A172 (cell line): ENCODE measurements around the gene CCDC85A. TPM values are rescaled to one million over a fixed set of nuclear protein-coding genes. Genes with fewer than 3 reads are reported as not detected.

Source experiments
- DNase-seq: peaks from one replicate; pipeline ENCODE4 v3.0.0-alpha.2; 2015; ENCODE audit warnings: low spot score
- total RNA-seq: library from RNA; depleted of rRNA; stranded (reverse); fragments of >200 nt; shearing (Covaris generic); gene quantifications from 2 replicates; pipeline ENCODE4 v1.2.3, GENCODE V29; 2014

CCDC85A gene
- total RNA-seq, 1 experiment from 2014 or later = 13.1 TPM

DNA sequence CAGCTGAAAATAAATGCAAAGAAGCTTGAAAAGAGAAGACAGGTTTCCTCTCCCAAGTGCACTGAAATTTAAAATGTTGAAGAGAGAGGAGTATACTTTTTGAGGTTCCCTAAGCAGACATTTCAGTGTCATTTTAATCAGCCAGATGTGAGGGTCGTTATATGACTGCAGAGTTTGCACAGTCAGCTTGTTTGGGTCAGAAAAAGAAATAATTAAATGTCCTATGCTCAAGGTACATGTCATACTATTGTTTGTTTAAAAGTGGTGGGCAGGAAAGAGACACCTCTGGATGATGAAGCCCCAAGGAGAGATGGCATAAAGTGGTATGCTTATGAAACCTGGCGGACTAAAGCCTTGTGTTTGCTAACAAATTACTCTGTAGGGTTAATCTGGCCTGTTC lies 55.2 kb downstream of the CCDC85A start:
- no peak for DNase-seq

DNA sequence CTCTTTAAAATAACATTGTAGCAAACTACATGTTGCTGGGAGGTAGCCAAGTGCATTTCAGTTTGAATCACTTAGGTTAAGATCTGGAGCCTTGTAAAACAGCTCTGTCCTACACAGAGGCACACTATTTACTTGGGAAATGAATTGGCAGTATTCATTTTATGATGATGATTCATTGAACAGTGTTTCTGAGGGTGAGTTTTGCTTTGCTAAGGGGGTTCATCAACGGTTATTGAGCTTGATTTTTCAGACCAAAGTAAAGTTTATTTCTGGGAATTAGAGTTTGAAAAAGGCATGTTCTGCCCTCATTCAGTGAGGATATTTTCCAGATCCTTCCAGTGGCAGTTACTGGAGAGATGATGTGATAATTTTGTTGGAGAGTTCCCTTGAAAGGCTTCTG lies 55.6 kb downstream of the CCDC85A start:
- peak; percentile 37 for DNase-seq

DNA sequence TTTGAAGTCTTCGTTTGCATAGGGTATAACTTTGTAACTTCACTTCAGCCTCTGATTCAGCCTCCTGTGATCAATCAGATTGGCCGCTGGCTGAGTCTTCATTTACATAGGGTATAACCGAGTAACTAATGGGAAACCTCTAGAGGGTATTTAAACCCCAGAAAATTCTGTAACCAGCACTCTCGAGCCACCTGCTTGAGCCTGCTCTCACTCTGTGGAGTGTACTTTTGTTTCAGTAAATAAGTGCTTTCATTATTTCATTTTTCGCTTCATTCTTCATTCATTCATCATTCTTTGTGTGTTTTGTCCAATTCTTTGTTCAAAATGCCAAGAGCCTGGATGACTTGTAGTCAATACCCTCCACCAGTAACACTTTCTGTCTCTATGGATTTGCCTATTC lies 56.4 kb downstream of the CCDC85A start:
- DNase-seq = no peak

DNA sequence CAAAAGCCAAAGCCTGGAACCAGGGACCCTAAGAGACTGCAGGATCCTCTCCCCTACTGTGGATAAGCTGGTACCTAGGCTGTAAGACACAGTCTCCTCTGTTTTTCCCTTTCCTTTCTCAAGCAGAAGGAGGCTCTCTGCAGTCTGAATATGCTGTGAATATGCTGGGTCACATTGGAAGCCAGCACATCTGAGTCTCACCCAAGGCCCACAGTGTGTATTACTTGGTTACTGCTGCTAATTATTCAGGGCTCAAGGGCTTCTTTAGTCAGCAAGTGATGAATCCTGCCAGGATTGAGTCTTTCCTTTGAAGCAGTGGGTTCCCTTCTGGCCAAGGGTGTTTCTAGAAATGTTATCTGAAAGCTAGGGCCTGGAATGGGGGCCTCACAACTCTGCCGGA lies 60.7 kb downstream of the CCDC85A start:
- no peak for DNase-seq

DNA sequence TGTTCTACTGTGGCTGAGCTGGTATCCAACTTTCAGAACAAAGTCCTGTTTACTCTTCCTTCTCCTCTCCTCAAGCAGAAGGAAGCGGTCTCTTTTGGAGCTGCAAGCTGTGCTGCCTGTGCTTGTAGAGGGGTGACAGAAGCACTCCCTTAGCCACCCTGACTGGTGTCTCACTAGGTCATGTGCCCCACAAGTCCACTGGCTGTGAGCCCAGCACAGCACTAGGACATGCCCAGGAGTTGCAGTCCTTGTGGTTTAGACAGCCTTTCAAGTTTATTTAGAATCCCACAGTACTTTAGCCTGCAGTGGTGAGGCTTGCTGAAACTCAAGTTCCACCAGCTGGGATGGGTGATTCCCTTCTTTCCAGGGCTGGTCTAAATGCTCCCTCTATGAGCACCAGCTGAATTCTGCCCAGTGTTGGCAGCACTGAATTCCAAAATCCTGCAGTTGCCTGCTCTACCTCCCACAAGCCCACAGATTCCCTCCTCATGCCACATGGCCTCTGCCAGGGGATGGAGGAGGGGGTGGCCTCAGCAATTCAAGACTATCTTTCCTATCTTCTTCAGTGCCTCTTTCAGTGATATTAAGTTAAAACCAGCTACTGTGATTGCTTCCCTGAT lies 61.2 kb downstream of the CCDC85A start:
- DNase-seq = peak; percentile 53

DNA sequence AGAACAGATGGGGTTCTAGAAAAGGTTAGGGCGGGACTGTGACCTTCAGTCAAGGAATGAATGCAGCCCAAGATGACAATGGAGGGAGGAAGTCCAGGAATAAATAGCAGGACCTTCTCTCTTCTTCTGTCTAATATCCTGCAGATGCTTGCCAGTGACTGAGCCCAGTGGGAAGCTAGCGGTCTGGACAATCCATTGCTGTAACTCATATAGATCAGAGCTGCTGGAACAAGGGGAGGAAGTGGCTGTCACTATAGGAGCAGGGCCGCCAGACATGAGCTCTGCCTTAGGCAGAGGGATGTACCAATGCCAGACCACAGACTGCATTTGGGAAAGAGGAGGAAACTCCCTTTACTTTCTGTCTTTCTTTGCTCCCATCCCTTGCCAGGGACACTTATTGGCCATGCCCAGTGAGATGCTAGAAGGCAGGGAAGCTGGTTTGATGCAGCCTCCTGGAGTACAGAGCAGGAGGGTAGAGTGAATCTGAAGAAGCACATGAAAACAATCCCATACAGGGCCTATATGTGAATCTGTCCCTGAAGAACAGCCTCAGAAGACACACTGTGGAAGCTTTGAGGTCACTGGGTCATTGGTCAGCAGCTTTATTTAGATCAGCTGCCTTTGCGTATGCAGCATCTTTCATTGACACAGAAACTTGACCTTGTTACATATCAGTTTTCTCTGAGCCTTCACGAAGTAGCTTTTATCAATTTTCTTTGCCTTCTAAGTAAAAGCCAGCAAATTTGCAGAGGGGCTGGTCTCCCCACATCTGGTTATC lies 65.4 kb downstream of the CCDC85A start:
- no peak for DNase-seq

DNA sequence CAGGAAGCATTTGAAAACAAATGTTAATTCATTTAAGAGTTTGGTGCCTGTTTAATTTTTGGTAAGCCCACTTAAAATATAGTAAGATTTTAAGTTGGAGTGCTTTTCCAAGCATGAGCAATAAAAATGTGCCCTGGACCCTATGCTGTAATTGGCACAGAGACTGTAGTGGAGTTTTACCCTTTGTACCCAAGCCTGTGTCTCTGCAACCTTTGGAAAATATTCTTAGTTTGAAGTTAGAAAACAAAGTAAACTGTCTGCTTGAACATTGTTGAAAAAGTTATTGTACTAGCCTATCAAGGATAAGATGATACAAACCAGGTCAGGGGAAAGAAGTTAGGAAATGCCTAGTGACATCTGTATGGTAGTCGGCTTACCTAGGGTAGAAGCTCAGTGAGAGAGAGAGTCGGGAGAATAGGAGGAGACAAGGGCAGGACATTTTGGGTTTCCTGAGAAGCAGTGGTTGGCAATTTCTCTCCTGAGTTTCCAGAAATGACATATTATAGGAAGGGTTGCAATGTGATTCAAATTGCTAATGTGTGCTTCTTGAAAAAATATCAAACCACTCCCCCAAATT lies 66.5 kb downstream of the CCDC85A start:
- DNase-seq = no peak

DNA sequence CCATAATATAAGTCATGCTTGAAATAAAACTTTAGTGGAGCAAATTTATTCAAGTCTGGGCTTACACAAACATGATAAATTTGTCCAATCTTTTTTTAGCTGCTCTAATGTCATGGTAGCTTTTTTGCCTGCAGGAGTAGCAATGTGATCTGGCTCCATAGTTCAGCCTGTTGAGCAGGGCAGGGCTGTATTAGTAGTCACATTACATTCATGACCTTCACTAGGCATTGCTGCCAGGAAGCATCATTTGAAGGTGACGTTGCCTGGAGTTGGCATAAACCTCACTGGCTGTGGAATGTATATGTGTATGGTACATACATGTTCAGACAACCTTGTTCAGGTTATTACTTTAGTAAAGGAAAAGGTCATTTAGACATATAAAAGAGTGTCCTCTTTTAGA lies 76.6 kb downstream of the CCDC85A start:
- no peak for DNase-seq

DNA sequence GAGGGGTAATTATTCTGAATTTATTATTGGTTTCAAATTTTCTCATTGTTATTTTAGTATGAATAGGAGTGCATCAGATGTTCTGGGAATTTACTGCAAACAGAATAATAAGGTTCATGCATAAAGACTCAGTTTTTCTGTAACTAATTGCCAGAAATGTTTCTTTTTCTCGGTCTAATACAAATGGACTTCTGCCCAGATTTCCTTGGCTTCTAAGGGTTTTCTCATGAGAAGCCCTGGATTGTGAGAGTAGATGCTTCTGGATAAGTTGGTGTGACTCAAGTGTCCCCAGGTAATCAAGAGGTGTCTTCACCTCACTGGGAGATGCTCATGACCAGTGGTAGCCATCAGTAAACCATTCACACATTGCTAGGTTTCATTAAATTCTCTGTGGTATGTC lies 78.5 kb downstream of the CCDC85A start:
- DNase-seq = no peak

DNA sequence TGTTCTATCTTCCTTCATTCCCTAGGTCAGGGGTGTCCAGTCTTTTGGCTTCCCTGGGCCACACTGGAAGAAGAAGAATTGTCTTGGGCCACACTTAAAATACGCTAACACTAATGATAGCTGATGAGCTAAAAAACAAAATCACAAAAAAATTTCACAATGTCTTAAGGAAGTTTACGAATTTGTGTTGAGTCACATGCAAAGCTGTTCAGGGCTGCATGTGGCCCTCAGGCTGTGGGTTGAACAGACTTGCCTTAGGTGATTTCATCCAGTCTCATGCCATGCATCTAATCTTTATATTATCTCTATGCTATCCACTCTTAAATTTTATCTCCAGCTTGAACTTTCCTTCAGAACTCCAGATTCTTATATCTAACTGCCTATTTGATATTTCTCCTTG lies 80.1 kb downstream of the CCDC85A start:
- no peak for DNase-seq

DNA sequence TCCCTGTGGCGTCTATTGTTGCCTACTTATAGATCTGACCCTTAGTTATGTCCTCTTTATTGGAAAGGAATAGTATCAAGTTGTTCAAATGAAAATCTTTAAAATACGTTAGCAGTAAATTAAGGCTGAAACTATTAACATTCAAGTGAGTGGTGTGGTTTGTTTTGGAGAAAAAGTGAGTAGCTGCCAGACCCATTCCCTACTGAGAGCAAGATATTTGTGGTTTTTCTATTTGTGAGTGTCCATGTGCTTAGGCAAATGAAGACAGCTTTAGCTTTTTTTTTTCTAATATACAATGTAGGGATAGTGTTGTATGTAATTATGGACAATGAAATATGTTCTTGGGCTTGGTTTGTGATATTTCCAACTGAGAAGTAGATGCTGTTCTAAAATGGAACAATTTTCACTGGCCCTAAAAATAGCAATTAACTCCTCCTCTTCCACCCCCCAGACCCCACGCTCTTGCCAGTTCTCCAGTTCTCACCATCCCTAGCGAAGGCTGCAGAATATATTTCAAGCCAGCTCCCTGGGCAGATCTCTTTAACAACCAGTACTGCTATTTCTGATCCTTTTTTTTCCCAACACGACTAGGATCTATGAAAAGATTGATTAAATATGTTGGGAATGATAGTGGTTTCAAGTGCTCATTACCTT lies 83.1 kb downstream of the CCDC85A start:
- no peak for DNase-seq

DNA sequence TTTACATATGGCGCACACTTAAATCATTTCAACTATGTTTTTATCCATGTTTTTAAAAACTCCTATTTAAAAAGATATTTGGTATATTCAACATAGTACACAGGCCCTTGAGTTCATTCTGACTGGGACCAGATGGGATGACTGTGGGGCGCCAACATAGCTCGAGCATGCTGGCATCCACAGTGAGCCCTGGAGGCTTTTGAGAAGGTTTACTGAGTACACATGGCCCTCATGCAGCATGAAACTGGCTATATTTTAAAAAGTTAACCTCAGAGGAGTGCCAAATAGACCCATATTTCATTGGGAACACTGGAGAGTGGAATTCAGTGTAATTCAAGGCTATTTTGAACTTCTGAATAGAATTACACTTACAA lies 83.6 kb downstream of the CCDC85A start:
- DNase-seq = no peak

DNA sequence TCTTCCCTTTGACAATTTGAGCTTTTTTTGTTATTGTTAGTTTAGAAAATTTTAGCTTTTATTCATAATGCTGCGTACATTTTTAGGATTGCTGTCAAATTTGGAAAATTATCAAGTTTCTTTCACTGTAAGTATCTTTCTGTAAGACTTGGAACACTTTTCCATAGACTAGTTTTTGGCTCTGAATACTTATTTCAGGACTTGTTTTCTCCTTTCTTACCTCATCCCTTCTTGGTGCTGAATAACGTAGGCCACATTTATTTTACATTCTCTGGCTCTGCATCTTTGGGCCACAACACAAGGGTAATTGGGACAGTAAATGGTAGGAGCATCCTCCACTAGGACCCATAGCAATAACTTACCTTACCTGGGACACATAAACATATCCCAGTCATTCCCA lies 85.1 kb downstream of the CCDC85A start:
- no peak for DNase-seq

DNA sequence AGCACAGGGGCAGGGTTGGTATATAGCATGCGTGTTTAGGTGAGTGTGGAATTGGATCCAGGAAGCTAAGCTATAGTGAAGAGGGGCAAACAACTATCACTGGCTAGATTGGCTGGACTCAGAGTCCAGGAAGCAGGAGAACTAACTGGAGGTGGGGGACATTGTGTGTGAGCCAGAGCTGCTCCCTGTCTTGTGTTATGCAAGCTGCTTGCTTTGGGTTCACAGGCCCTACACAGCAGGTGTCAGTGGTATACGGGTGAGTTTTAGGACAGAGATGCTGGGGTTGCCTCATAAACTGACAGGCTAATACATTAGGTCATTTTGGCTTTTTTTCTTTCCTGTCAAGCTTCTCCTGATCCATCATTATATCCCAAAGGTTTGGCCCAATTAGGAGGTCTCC lies 87.5 kb downstream of the CCDC85A start:
- no peak for DNase-seq

DNA sequence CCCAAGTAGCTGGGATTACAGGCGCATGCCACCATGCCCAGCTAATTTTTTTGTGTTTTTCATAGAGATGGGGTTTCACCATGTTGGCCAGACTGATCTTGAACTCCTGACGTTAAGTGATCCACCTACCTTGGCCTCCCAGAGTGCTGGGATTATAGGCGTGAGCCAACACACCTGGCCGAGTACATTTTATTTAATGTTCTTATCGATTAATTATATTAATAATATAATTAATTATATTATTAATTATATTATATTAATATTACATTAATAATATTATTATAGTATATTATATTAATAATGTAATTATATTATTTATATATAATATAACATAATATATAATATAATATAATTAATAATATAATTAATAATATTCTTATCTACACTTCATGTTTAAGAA lies 101.4 kb downstream of the CCDC85A start:
- DNase-seq = no peak

DNA sequence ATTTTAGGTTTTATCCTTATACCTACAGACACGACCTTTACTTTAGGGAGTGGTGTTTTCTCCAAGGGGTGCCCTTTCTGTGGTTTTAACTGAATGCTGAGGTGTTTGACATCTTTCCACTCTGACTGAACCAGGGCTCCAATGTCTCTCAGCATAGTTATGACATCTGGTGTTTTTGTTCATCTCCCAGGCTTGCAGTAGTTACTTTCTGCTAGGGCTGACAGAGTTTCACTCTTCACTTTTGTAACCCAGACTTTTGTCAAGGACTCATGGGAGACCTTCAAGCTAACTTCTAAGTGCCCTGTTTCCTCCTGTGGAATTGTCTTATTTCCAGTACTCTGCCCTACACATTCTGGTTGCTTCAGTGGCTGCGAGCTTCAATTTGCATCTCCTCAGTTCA lies 103.1 kb downstream of the CCDC85A start:
- no peak for DNase-seq

DNA sequence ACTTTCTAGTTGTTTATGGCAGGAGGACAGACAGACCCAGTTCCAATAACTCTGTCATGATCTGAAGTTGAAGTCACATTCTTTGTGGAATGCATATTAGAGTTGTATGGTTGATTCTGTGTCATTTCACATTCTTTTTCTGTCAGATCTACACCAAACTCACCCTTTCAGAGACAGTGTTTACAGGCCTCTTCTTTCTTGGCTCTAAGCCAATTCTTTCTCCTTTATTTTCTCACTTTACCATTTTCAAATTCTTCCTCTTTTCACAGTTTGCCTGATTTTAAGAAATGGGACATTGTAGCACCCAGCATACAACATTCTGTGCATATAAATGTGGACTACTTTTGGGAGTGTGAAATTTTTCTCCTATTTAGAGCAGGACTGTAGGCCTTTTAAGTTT lies 103.7 kb downstream of the CCDC85A start:
- no peak for DNase-seq

DNA sequence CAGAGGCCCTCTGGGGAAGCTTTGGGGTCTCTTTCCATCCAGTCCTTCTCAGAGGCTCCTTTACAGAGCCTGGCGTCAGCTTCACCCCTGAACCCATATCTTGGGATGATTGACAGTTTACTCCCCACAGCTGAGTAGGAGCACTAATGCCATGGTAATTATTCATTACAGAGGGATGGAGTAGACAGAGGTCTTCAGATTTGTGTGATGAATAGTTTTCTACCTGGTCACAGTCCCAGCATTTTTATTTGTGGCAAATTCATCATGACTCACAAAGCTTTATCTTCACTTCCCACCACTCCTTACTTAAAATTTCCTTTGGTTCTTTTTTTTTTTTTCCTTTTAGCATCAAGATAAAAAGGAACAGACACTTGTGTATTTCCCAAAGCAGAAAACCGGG lies 104.2 kb downstream of the CCDC85A start:
- peak; percentile 85 for DNase-seq

DNA sequence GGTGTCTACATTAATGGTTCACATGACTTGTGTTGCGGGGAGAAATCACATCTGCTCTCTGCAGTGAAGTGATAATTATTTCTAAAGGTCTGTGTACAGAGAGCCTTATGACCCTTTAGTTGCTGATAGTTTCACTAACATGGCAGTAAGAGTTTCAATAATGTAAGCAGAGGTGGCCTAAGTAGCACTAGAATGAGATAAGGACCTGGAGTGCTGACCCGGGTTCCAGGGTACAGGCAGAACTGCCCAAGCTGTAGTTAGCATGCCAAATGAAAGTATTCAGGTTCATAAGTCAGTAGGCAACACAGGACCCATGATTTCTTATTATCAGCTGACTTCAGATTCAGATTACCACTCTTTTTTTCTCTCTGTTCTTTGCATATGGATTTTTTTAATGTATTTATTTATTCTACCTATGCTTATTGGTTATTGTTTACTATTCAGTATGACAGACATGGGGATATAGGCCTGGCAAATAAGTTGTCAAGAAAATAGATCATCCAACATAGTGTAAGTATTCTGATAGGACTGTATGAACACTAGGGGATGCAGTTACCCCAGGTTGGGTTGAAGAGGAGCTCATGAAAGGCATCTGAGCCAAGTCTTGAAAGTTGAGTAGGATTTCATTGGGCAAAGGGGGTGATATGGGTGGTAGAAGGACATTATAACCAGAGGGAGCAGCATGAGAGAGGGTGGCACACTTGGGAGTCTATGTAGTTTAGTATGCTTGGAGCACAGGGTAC lies 105.2 kb downstream of the CCDC85A start:
- DNase-seq = no peak

DNA sequence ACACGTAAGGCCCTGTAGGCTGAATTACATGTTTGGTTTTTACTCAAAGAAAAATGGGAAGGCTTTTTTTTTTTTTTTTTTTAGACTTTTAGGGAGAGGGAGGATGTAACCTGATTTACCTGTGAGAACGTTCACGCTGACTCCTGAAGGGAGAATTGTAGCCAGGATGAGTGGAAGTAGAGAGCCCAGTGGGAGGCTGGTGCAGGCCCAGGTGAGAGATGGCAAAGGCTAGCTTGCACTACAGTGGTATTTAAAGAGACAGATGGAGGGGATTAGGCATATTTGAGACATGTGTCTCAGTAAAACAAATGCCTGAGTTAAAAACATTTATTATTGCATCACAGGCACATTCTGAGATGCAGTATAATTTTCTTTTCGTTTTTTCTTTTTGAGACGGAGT lies 107.9 kb downstream of the CCDC85A start:
- DNase-seq = no peak

DNA sequence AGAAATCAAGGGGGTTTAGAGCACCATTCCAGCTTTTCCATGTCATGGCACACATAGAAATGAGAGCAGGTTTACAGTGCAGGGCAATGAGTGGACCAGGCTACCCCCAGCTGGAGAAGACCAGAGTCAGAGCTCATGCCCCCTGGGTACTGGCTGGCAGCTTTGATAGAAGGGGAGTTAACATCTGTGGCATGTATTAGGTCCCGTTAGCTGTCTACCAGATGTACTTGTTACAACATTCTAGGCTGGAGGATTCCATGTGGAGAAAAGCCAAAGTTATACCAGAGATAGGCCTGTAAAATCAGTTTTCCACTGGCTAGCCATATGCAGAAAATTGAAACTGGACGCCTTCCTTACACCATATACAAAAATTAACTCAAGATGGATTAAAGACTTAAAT lies 109.2 kb downstream of the CCDC85A start:
- no peak for DNase-seq

DNA sequence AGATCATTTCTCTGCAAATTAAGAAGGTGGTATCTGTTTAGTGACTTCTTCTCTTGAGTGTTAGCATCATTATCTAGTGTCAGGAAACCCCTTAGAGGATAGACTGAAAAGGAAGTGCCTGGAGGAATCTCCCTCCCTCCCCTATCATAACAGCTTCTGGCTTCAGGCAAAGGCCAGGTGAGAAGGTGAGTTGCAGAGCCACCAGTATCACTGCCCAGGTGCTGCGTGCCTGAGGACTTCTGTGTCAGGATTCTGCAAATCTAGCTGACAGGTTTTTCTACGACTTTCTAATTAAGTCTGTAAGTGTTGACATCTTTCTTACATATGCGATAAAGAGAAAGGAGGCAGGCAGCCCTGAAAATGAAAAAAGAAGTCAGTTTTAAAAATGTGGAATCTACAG lies 111.9 kb downstream of the CCDC85A start:
- no peak for DNase-seq
